Central memory CD4-positive, alpha-beta T cell (primary cell): ENCODE results near the gene NBAS.
A peak's percentile ranks its signal among the peaks of the same experiment; 100 is the strongest.

Source experiments
- DNase-seq: peaks from one replicate; pipeline ENCODE4 v3.0.0; 2022

Gene NBAS

DNA sequence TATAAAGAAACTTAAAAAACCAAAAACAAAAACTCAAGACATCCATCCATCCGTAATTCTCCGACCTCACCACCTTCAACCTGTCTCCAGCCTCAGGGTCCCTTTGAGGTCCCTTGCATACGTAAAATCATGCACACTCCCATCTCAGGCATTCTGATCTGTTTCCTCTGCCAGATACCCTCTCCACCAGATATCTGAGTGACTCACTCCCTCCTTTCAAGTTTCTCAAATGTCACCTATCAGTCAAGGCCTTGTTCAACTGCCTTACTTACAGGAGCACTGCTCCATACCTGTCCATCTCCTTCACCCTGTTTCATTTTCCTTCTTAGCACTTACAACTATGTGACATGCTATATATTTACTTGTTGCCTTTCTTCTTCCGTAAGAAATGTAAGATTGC is 369.3 kb downstream of the NBAS start:
- DNase-seq, result no peak

DNA sequence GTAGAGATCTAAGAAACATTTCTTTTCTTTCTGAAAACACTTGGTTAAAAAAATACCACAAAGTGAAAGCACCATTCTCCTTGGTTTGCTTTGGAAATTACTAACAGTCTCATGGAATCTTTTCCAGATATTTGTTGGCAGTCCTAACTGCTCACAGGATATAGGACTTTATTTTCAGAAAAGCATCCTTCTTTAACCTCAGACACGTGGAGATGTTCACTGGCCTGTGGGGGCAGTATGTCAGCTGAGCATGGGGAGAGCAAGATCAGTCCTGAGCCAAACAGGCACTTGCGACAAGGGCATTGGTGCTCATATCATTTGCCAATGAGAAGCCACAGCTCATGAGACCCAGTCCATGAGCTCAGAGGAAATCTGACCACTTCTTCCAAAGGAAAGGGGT is 371.9 kb downstream of the NBAS start:
- DNase-seq, result no peak

DNA sequence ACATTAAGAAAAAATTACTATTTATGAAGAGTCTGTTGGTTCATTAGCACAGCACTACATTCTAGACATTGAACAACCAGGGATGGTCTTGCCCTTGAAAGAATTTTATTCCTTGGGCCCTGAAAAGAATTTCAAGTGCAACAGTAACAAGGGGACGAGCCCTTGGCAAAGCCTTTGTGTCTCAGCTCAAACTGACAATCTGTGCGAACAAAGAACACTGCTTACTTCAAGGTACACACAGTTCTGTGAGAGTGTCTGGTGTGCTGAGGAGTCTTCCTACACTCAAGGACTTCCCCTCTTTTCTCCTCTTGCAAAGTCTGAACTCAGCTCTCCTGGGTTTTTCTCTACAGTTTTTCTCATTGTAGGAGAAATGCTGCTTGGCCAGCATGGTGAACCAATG is 373.4 kb downstream of the NBAS start:
- no peak for DNase-seq

DNA sequence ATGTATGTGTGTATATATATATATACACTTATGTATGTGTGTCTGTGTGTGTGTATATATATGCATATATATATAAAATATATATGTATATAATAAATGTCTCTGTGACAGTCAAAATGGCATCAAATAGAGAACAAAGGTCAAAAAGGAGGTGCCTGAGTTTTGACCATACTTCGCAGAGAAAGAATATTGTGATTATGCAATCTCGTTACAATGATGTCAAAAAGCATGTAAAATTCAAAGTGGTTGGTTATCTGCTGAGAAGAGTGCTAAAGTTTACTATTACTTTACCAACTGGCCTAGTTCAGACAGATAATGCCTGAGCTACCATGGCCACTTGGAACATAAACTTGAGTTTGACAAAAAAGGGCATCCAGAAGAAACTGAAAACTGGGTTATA is 375.0 kb downstream of the NBAS start:
- DNase-seq, result no peak

DNA sequence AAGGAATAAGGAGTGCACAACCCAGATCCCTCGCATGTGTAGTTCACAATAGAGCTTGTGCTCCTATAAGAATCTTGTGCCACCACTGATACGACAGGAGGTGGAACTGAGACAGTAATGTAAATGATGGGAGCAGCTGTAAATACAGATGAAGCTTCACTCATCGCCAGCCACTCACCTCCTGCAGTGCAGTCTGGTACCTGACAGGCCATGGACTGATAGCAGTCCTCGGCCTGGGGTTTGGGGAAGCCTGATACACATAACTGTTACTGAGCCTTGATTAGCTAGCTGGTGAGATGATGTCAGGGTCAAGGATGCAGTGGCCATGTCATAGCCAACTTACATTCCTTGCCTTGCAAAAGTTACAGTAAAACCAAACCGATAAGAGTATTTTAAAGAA is 376.6 kb downstream of the NBAS start:
- DNase-seq, result no peak

DNA sequence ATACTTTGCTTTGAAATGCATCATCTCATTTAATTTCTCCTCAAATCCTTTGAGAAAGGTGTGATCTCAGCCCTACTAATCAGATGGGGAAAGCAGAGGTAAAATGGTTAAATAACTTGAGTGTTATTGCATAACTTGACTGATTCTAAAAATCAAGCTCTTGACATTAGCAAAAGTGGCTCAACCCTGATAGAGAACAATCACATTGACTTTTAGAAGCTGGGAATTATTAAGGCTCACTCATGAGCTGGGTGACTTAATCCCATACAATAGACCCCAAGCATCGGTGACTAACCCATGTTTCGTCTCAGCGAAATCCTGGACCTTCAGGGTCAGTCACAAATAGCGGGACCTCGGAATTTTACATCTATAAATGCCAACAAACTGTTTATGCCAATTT is 378.9 kb downstream of the NBAS start:
- DNase-seq, result no peak

DNA sequence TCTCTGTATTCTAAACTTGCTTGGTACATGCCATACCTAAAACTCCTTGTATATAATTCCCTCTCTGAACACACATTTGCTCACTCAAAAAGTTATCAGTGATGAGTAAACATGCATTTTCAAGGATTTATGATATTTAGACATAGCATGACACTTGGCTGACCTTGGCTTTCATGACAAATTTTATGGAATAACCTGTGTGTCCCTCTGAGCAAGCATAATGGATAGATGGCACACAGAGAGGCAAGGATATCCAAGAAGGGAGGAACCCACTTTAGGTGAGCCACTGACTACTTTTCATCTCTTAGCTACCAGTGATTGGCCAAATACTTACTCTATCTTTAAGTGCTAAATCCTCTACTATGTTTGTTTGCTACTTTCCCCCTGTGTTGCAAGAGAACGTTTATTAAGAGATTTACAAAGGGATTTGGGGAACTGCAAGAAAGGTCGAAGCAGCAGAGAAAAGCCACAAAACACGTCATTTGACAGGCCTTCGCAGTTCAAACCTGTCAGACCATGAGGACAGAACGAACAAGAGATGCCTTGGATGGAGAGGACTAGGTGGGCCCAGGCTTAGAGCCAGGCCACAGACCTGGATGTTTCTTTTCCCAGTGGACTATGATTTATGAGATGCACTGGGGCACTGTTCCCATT is 379.9 kb downstream of the NBAS start:
- DNase-seq, result no peak

DNA sequence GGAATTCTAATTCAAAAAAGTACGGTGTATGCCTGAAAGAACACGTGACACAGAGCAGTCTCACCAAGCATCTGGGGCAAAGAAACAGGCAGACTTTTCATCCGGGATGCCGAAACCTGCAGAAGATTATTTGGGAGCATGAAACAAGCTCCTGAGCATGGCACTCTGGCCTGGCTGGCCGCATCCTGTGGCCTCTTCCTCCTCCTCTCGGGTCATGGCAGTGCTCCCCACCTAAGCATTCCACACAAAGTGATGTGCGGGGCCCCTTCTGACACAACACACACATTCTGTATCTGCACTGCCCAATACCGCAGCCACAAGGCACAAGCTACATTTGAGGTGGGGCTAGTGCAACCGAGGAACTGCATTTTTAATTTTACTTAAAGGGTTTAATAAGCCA is 380.8 kb downstream of the NBAS start:
- DNase-seq, result no peak

DNA sequence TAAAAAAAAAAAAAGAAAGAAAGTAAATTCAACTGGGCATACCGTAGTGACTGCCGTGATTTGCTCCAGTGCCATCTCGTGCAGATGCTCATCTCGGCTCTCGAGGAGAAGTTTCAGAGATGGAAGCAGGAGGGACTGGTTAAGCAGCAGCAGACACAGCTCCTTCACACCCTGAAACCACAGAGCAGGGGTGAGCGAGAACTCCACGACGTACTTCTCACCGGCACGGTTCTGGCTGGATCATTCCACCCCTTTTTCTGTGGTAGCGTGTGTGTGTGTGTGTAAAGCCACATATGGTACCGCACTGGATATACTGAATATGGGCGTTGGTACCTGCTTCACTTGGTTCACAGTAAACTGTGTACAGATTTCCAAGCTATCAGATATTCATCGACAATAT is 382.2 kb downstream of the NBAS start:
- peak; percentile 7 for DNase-seq

DNA sequence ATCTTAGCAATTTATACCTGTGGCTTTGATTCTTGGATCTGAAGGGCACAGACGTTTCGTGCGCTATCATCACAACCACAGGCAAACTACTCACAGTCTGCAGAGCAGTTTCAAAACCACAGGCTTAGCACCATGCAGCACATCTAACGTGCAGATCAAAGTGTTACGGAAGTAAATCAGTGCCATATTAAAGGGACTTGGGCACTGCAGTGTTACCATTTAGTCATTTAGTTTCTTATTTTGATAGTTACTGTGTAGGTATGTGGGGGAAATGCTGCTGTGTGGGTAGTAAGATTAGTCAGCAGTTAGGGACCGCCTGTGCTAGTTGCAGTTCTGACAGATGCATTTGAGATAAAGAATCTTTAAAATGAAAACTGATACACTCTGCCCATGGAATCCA is 384.0 kb downstream of the NBAS start:
- DNase-seq, result peak; percentile 78

DNA sequence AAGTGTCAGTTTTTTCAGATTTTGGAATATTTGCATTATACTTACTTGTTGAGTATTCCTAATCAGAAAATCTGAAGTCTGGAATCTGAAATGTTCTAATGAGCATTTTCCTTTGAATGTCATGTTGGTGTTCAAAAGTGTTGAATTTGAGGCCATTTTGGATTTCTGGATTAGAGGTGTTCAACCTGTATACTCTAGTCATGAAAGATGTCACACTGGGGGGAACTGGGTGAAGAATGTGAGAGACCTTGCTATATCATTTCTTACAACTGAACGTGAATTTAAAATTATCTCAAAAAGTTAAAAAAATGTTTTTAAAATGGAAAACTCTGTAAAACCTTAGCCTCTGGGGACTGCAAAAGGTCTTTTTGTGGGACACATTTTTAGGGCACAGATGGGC is 384.5 kb downstream of the NBAS start:
- no peak for DNase-seq

DNA sequence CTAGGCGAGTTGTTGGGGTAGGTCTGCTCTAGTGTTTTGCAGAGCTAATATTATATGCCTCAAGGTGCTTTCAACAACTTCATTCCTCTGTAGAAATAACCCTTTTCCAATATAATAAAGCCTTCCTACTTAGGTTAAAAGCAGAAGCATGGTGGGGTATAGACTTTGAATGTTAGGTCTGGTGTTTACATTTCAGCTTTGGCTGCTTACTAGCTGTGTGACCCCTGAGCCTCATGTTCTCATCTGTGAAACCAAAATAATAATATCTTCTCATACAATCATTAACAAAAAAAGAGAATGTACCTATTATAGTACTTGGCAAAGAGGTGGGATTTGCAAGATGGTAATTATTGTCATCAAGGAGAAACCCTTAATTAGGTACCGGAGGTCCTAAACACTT is 386.6 kb downstream of the NBAS start:
- no peak for DNase-seq

DNA sequence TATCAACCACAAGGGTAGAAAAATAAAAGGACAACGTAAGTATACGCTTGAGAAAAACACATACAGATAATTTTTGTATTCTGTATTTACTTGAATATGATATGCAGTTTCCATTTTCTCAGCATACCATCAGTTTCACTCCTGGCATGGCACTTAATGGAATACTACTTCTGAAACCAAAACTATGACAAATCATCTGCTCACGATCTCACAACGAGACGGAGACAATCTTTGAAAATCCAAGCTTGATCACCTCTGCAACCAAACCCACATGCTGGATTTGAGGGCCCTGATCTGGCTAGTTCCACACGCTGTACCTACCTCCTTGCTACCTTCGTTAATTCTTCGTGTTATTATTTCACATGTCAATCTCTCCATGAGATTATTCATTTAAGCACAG is 387.6 kb downstream of the NBAS start:
- no peak for DNase-seq

DNA sequence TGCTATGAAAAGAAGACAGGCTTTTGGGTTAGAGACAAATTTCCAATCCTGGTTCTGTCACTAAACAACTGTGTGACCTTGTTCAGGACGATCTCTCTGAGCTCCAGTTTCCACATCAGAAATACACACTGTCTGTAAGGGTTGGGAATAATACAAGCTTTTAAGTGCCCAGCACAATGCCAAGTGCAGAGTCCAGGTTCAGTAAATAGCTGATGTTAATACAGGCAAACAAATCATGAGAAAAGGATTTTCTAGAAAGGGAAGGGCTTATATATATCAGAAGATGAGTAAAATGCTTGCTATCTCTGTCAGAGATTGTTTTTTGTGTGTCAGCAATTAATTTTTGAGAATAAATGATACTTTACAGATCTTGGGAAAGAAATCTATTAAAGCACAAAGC is 388.3 kb downstream of the NBAS start:
- DNase-seq, result no peak

DNA sequence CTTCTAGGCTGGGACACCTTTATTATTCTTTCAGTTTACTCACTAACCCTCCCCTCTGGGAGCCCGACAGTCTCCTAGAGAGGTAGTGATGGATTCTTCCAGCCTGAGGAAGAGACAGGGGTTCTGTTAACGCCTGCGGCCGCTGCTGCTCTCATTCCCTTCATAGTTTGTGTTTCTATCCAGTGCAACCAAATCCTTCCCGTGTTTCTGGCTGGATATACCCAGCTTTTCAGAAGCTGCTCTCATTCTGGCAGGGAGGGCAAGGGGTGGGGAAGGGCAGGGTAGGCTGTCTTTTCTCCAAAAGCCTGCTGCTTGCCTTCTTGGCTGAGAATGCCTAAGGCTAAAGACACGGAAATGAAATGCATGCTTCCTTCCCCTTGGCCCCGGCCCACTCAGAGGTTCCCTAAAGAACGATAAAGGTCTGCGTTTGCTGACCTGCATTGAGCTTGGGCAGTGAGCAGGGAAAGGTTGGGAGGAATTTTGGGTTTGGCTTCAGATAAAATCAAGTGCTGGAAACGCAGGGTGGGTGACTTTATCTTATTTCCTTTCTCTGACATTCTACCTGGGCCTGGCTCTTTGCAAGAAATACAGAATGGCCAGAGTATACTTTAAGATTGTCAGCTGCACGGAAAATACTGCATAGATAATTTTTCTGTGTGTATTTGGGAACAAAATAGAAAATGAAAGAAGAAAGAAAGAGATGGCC is 390.9 kb downstream of the NBAS start:
- DNase-seq, result no peak

DNA sequence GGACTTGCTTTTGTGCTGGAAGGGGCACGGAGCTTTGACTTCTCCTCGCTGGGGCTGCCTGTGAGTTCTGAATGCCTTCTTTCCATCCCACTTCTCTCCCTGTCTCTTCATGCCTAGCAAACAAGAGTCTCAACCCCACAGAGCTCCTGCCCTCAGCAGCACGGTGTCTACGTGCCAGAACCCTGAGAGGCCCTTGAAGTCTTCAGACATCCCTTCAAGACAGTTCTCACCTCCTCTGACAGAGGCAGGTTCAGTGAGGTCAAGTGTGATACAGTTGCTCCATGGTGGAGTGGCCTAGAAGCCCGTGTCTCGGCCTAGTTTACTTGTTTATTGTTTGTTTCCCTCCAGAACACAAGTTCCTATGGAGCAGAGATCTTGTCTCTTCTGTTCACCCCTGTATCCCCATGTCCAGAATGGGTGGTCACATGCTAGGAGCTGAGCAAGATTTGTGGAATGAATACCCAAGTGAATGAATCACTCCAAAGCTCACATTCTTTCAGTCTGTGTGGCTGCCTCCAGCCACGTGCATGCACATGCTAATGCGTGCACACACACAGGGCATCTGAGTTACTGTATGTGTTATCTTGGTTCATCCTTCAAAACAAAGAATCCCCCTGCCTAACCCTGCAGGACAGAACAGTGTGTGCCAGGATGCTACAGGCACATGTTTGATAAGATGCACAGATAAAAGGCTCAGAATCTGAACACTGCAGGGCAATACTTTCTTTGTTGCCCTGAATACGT is 391.6 kb downstream of the NBAS start:
- DNase-seq, result no peak

DNA sequence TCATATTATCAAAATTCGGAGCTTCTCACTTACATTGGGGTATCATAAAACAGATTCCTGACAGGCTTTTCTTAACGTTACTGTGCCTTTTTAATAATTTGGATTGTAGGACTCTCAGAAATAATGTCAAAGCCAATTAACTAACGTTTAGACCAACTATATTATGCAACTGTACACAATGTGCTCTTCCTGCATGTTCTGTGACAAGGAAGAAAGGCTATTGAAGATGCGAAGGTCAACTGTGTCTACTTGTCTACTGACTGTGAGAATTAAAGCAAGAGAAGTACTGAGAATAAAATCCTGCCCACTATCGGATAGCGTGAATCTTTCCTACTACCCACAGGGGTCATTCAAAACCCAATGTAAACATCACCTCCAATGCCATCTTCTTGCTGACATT is 393.0 kb downstream of the NBAS start:
- DNase-seq, result no peak

DNA sequence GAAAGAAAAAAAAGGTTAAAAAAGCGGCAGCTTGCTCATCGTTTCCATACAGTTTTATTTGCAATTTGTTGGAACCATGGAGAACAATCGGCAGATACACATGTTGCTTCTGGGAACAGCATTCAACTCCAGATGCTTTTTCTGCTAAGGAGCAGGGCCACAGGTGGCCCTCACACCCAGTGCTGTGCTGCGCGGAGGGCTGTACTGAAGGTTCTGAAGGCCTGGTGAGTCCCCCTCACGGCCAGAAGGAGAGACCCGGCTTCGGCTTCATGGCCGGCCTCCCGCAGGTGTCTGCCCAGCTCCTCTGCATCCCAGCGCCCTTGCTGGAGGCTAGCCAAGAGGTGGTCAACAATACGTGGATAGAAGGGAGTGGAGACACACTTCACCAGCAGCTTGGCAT is 394.3 kb downstream of the NBAS start:
- no peak for DNase-seq

DNA sequence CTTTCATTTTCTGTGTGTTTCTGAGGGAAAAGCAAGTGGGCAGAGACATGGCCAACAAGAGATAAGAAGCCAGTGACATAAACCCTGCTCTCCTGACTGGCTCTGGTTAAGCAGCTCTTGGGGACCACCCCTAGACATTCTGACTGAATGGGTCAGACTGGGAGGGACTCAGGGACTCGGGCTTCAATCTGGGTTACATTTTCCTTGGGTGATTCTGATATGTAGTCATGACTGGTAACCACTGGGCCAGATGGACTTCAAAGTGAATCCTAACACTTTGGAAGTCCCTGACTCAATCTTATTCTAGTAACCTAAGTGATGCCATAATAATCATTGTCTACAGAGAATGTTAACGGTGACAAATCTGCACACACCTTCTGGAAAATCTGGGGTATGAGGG is 397.8 kb downstream of the NBAS start:
- DNase-seq, result no peak

DNA sequence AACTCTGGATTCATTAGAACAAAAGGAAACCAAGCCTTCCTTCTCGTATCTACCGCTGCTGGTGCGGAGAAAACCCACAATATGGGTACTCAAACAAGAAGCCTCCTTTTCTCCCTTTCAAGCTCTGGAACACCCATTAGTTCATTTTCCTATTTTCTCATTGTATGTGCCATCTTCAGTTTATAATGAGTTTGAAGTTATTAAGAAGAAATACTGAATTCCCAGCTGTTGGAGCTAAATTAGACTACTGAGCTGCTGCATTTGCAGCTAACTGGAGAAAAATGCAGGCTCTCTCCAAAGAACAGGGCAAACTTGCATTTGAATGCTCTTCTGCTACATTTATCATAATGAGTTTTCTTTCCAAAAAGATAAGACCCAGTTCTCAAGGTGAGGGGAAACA is 398.5 kb downstream of the NBAS start:
- no peak for DNase-seq

DNA sequence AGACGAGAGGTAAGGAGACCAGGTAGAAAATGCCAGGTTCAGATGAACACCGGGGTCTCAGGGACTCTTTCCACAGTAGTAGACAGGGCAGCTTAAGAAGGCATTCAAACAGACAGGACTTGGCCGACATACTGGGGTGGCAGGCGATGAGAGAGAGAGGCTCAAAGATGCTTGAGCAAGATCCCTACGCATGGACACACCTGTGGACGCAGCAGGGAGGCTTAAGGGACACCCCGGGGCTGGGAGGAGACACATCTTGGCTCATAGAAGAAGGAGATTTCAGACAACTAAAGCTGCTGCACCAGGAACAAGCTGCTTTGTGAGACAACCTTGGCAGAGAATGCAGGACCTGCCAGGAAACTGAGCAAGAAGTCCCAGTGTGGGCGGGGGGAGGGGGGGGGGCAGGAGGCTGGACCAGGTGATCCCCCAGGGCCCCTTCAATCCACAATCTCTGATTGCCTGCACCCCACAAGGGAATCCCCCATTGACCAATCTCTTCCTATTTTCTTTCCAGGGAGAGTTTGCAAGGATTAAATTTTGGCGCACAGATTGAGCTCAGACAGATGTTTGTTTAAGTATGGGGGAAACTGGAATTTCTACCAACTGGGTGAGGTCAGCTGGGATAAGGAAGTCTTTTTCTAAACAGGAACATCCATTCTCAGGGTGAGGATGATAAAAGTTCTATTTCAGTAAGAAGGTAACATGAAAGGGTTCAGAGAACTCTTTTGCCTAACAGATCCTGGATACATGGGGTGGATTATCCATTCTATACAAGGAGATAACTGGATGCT is 400.7 kb downstream of the NBAS start:
- DNase-seq, result no peak

DNA sequence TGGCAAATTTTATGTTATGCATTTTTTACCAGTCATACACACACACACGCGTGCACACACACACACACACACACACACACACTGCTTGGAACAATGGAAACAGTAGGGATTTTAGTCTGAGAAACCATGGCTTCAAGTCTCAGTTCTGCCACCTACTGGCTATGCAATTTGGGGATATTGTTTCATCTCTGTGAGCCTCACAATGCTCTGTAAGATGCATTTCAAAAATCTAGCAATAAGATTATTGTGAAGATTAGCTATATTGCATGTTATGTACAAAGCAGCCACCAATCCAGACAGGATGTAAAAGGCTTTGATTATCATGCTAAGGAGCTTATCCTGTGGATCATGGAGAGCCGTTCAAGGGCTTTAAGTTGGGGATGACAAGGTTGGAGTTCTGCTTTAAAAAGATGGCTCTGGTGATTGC is 401.4 kb downstream of the NBAS start:
- DNase-seq, result no peak

DNA sequence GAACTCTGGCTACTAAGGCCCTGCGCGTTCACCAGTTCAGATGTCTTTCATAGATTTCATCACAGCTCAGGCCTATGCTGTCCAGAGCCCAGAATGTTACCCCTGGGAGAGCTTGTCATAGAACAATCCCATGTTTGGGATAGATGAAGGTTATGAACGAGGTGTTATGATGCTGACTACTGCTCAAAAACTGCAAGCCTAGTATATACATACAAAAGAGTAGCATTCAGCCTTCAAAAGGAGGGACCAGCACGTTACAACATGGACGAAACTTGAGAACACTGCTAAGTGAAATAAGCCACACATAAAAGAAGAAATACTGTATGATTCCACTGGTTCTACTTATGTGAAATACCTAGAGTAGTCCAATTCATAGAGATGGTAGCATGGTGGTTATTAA is 401.9 kb downstream of the NBAS start:
- DNase-seq, result no peak
